Naive B cell (primary cell): ENCODE results near the gene PIK3R5. TPM values are rescaled to one million over a fixed set of nuclear protein-coding genes. Genes with fewer than 3 reads are reported as not detected.
"Not testable (repeated sequence)": the region's sequence is repeated elsewhere in the genome, so short reads cannot be mapped to it uniquely, and the experiment has no call there.

Experiments used
- ATAC-seq, 2 donors: fragments of 150-1000 bp; cut with Tn5 transposase; 2 replicates each; pipeline ENCODE4 v1.10.0; 2021; ENCODE audit warnings: low read depth in 2 of 2, mild to moderate bottlenecking in 2 of 2, moderate library complexity in 2 of 2
- DNase-seq: peaks from one replicate; pipeline ENCODE4 v3.0.0; 2022
- H3K27ac Mint-ChIP-seq, 6 donors: one replicate each; pipeline ENCODE4 v1.8.0; 2020 to 2022; ENCODE audit warnings: mild to moderate bottlenecking in 6 of 6, mixed read lengths in 6 of 6, moderate library complexity in 5 of 6, inconsistent platforms in 2 of 6
- H3K27me3 Mint-ChIP-seq, 3 donors: one replicate each; pipeline ENCODE4 v1.8.0; 2021 to 2022; ENCODE audit warnings: mixed read lengths in 3 of 3, mild to moderate bottlenecking in 1 of 3
- H3K36me3 Mint-ChIP-seq, 2 donors: one replicate each; pipeline ENCODE4 v1.8.0; 2020 to 2022; ENCODE audit warnings: mixed read lengths in 2 of 2, inconsistent platforms in 1 of 2, mild to moderate bottlenecking in 1 of 2
- H3K4me1 Mint-ChIP-seq, 3 donors: one replicate each; pipeline ENCODE4 v1.8.0; 2020 to 2022; ENCODE audit warnings: mixed read lengths in 3 of 3, inconsistent platforms in 1 of 3, mild to moderate bottlenecking in 1 of 3, moderate library complexity in 1 of 3
- H3K4me3 Mint-ChIP-seq, 8 donors: one replicate each; pipeline ENCODE4 v1.8.0; 2020 to 2022; ENCODE audit warnings: mild to moderate bottlenecking in 8 of 8, mixed read lengths in 8 of 8, moderate library complexity in 8 of 8, inconsistent platforms in 2 of 8
- H3K9me3 Mint-ChIP-seq, 7 donors: one replicate each; pipeline ENCODE4 v1.8.0; 2020 to 2022; ENCODE audit warnings: mixed read lengths in 7 of 7, mild to moderate bottlenecking in 5 of 7, inconsistent platforms in 2 of 7, moderate library complexity in 1 of 7
- polyA plus RNA-seq, 6 donors: library from polyadenylated mRNA; unstranded; fragments of 300-500 nt; fragmentation: Illumina TruSeq; gene quantifications; one replicate each; pipeline ENCODE4 v1.2.3, GENCODE V29; 2021; ENCODE audit warnings: low read depth in 6 of 6

PIK3R5 gene
- polyA plus RNA-seq, 6 donors from 2014 or later: 9.7 to 24.8 (median 11.7) TPM

DNA sequence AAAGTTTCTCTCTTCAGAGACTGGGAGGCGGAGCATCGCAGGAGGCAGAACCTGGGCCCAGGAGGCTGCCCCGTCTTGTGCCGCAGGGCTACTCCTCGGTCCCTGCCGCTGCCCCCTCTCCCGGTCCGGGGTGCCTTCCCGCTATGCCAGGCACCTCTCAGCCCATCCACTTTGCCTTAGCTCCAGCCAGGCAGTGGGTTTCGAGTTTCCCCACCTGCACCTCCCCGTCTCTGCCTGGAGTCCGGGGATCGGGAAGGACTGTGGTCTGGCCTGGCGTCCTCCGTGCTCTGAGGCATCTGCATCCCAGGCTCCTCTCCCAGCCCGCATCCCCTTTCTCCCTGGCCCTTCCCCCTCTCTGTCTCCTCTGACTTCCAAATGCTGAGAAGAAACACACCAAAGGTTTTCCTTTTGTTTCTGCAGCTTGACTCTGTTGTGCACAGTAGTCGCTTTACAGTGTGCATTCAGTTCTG, 71.3 kb downstream of the PIK3R5 start:
- peaks cover 16 to 18% of the 10 kb centered on the region in 2 donors for H3K36me3 Mint-ChIP-seq
- no peak overlapping the region for H3K4me3 Mint-ChIP-seq
- H3K27ac Mint-ChIP-seq: peak overlapping the region in 1 of 6 donors; percentile 17
- ATAC-seq: no peak
- H3K4me1 Mint-ChIP-seq: peaks cover 35 to 46% (median 42%) of the 10 kb centered on the region in 3 donors
- no peaks in the 10 kb centered on the region for H3K9me3 Mint-ChIP-seq
- H3K27me3 Mint-ChIP-seq: no peaks in the 10 kb centered on the region
- no peak for DNase-seq

DNA sequence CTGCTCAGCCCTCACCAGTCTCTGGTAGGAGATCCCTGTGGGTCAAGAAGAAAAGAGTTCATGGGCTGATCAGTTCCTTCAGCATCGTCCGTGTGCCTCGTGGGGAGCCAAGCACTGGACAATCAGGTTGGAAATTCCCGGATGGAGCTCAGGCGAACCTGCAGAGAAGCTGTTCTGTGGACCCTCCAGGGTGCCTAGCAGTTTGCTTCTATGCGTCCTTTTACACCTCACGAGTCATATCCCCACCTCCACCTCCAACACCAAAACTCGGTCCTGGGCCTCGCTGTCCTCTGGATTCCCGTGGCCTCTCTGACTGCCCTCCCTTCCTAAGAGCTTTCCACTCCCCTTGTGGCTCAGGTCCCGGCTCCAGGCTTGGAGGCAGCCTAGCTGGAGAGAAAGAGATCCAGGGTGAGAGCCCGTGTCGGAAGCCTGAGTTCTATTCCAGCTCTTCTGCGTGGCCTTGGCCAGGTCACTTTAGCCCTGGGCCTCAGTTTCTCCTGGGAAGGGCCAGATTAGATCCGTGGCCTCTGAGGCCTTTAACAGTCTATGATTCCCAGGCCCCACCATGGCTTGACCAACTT, 71.8 kb downstream of the PIK3R5 start:
- no peak overlapping the region for H3K27ac Mint-ChIP-seq
- peaks cover 16 to 18% of the 10 kb centered on the region in 2 donors for H3K36me3 Mint-ChIP-seq
- ATAC-seq (no peak), DNase-seq (no peak)
- H3K4me1 Mint-ChIP-seq: peaks cover 29 to 41% (median 36%) of the 10 kb centered on the region in 3 donors
- no peaks in the 10 kb centered on the region for H3K27me3 Mint-ChIP-seq
- no peaks in the 10 kb centered on the region for H3K9me3 Mint-ChIP-seq
- no peak overlapping the region for H3K4me3 Mint-ChIP-seq

DNA sequence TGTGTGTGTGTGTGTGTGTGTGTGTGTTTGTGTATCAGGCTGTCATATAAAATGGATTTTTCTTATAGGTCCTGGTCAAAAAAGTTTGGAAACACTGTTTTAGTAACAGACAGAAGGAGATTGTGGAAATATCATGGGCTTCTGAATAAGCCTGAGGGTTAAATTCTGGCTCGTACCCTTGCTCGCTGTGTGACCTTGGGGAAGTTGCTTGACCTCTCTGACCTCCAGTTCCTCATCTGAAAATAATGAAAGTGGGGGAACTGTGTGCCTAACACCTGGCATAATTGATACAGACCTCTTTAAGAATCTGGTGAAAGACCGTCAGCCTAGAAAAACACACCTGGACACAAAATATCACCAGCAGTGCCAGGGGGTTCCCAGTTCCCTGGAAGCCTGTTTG, 72.4 kb downstream of the PIK3R5 start:
- H3K4me1 Mint-ChIP-seq: peaks cover 23 to 35% (median 30%) of the 10 kb centered on the region in 3 donors
- no peaks in the 10 kb centered on the region for H3K9me3 Mint-ChIP-seq
- DNase-seq: no peak

DNA sequence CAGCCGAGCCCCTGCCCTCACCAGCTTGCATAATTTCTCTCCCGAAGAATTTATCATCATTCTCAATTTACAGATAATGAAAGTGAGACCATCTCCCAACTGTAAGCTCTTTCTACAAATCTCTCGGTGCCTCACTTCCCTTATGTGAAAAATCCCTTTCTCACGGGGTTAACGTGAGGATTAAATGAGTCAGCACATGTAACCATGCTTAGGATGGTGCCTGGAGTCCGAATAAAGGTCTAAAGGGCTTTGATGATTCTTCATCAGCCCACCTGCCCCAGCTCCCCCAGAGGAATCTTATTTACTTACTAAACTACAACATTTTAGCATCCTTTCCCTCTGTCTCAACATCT, 73.2 kb downstream of the PIK3R5 start:
- no peaks in the 10 kb centered on the region for H3K27me3 Mint-ChIP-seq
- H3K4me1 Mint-ChIP-seq: peaks cover 16 to 27% (median 23%) of the 10 kb centered on the region in 3 donors
- peaks cover 13 to 19% of the 10 kb centered on the region in 2 donors for H3K36me3 Mint-ChIP-seq

More for the DNA sequence above, 72.4 kb downstream of the PIK3R5 start:
- no peak for ATAC-seq
- Mint-ChIP-seq H3K4me3 (no peak overlapping the region), H3K27ac (no peak overlapping the region), H3K27me3 (no peaks in the 10 kb centered on the region), H3K36me3 (peaks cover 15 to 16% of the 10 kb centered on the region in 2 donors)

DNA sequence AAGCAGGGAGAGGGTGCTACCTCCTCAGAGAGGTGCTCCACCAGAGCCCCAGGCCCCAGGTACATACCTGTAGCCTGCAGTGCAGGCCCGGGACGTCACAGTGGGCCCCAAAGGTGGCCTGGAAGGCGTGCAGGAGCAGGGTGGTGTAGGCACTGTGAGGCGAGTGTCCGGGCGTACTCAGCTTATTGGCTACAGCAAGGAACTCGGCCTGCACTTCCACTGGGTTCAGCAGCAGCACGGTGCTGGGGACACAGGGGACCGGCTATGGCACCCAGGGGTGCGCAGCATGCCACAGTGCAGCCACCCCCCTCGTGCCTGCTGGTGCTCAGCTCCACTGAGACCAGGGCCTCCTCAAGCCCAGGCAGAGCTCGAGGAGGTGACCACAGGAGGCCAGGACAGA, 74.8 kb downstream of the PIK3R5 start:
- Mint-ChIP-seq H3K36me3 (peaks cover 13 to 23% of the 10 kb centered on the region in 2 donors), H3K27ac (no peak overlapping the region)

More for the DNA sequence above, 73.2 kb downstream of the PIK3R5 start:
- H3K27ac Mint-ChIP-seq: peak overlapping the region in 3 of 6 donors; percentile 41 to 93 (median 84)
- DNase-seq (no peak), ATAC-seq (no peak)
- no peaks in the 10 kb centered on the region for H3K9me3 Mint-ChIP-seq
- H3K4me3 Mint-ChIP-seq: peak overlapping the region in 1 of 8 donors; percentile 15

DNA sequence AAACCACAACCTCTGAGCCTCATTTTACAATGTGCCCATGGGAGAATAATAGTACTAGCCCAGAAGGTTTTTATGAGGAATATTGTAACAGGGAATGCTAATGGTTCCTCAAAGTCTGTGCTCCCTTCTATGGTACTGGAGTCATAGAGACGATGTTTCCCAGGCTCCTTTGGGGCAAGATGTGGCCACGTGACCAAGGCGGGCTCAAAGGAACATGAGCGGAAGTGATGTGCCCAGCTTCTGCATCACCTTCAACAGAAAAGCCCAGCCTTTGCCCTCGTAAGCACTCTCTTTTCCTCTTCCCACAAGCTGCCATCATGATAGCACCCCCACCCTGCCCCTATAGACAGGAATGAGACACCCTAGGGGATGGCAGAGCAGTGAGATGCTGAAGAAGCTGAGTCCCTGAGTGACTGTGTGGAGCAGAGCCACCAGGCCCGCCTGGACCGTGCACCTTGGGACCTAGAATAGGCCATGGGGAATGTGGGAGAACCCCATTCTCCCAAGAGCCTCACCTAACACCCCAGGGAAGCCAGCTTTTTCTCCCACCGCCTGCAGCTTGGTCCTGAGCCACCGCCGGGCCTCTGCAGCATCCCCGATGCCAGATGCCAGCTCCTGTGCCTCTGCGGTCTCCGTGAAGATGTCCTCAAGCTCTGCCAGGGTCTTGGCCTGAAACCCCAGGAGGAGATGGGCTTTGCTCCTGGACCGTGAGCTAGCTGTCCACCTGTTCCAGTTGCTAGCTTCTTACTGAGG, 75.9 kb downstream of the PIK3R5 start:
- peaks cover 0 to 2% (median 0%) of the 10 kb centered on the region in 7 donors for H3K9me3 Mint-ChIP-seq
- DNase-seq: no peak

More for the DNA sequence above, 74.8 kb downstream of the PIK3R5 start:
- DNase-seq (no peak), ATAC-seq (no peak)
- H3K9me3 Mint-ChIP-seq: peaks cover 0 to 2% (median 0%) of the 10 kb centered on the region in 7 donors
- H3K4me3 Mint-ChIP-seq: no peak overlapping the region
- peaks cover 8 to 17% (median 13%) of the 10 kb centered on the region in 3 donors for H3K4me1 Mint-ChIP-seq
- H3K27me3 Mint-ChIP-seq: no peaks in the 10 kb centered on the region

DNA sequence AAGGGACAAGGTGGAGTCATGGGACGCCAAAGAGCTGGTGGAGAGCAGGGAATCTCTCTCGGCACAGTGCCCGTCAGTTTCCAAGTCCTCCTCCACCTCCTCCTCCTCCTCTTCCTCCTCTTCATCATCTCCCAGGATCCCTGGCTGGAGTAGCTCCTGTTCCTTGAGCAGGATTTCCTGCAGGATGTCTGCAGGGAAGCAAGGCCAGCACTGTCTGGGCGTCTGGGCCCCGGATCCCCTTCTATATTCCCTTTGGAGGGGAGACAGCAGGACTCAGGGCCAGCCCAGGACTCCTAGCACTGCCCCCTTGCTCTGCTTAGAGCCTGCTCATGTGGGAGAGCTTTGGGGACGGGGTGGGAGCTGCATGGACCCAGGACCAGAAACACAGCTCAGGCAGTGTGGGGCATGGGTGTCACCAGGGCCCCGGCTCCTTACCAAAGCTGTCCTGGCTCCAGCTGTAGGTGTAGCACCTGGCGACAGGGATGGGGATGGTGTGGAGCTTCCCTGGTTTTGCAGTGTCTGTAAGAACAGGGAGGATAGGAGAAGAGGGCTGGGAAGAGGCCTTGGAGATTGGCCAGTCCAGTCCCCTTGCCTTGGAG, 76.7 kb downstream of the PIK3R5 start:
- DNase-seq: no peak
- Mint-ChIP-seq H3K27ac (peak overlapping the region in 1 of 6 donors; percentile 59), H3K9me3 (peaks cover 0 to 3% (median 0%) of the 10 kb centered on the region in 7 donors), H3K4me3 (peak overlapping the region in 1 of 8 donors; percentile 53), H3K27me3 (no peaks in the 10 kb centered on the region), H3K36me3 (peaks cover 18 to 30% of the 10 kb centered on the region in 2 donors), H3K4me1 (peaks cover 0 to 10% (median 0%) of the 10 kb centered on the region in 3 donors)
- ATAC-seq: no peak

More for the DNA sequence above, 75.9 kb downstream of the PIK3R5 start:
- Mint-ChIP-seq H3K36me3 (peaks cover 13 to 23% of the 10 kb centered on the region in 2 donors), H3K27ac (no peak overlapping the region), H3K4me1 (peaks cover 0 to 8% (median 3%) of the 10 kb centered on the region in 3 donors), H3K27me3 (no peaks in the 10 kb centered on the region), H3K4me3 (no peak overlapping the region)
- ATAC-seq: no peak

DNA sequence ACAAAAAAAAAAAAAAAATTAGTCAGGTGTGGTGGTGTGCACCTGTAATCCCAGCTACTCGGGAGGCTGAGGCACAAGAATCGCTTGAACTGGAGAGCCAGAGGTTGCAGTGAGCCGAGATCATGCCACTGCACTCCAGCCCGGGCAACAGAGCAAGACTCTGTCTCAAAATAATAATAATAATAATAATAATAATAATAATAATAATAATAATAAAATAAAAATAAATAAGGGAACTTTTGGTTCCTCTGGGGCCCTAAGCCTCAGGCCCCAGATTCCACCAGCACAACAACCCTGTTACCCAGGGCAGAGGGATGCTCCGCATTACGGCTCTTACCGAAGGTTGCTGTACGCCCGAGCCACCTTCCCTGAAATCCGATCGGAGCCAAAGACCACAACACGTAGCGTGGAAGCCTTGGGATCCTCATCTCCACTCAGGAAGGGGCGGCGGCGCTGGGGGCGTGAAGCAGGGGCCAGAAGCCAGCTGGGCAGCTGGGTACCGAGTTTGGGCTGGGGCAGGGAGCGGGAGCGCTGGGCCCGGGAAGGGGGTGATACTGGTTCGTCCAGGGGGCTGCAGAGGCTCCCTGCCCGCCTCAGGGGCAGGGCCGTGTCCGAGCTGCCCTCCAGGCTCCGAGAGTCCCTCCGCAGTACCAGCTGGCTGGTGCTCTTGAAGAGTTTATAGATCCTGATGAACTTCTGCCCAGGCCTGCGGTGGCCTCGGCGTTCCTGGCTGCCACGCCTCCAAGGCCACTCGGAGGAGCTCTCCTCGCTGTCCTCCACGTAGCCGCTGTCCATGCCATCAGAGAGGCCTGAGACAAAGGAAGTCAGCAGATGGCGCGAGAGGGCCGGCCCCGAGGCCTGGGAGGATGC, 77.4 kb downstream of the PIK3R5 start:
- no peak overlapping the region for H3K4me3 Mint-ChIP-seq
- peaks cover 0 to 14% (median 0%) of the 10 kb centered on the region in 3 donors for H3K4me1 Mint-ChIP-seq
- no peak for ATAC-seq
- H3K27ac Mint-ChIP-seq: no peak overlapping the region
- DNase-seq: no peak
- peaks cover 22 to 38% of the 10 kb centered on the region in 2 donors for H3K36me3 Mint-ChIP-seq
- no peaks in the 10 kb centered on the region for H3K27me3 Mint-ChIP-seq
- H3K9me3 Mint-ChIP-seq: peaks cover 0 to 4% (median 0%) of the 10 kb centered on the region in 7 donors

DNA sequence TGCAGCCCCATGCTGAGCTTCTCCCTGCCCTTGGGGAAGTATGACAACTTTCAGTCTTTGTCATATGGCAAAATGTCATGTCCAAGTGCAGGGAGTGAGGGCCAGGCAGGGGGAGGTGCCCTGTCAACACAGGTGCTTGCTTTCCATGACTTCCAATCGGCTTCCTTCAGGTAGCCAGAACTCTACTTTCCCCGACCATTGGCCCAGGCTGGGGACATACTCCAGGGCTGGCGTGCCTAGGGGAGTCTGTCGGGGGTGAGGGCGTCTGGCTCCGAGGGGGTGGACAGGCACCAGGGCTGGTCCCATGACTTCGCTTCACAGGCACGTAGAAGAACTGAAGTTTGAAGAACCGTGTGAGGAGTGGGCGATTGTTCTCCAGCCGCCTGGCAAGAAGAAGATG, 78.2 kb downstream of the PIK3R5 start:
- no peak for DNase-seq
- ATAC-seq: no peak
- H3K4me1 Mint-ChIP-seq: peaks cover 0 to 15% (median 0%) of the 10 kb centered on the region in 3 donors
- H3K27me3 Mint-ChIP-seq: no peaks in the 10 kb centered on the region
- H3K4me3 Mint-ChIP-seq: no peak overlapping the region
- peaks cover 21 to 41% of the 10 kb centered on the region in 2 donors for H3K36me3 Mint-ChIP-seq
- H3K27ac Mint-ChIP-seq: peak overlapping the region in 2 of 6 donors; percentile 72 to 78
- peaks cover 0 to 4% (median 0%) of the 10 kb centered on the region in 7 donors for H3K9me3 Mint-ChIP-seq

DNA sequence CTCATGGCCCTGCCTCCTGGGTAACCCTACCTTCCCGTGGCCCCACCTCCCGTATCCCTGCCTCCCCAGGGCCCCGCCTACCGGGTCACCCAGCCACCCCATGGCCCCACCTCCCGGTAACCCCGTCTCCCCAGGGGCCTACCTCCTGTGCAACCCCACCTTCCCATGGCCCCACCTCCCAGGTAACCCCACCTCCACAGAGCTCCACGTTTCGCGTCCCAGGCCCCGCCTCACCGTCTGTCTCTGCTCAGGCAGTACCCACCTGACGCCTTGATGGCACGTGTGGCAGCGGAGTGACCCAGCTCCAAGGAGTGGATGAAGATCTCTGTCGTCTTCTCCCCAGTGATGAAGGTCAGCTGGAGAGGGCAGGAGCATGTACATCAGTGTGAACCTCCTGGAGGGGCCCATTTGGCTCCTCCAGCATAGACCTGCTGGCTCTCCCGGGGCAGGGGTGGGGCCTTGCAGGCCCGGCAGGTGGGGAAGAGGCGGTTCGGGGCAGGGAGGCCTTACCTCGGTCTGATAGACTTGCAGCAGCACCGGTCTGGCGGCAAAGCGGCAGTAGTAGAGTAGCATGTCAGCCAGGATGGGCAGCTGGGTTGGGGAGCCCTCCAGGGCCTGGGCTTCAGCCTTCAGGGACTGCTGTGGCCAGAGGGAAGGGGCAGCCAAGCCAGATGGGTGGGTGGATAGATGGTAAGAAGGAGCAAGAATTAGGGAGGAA, 79.4 kb downstream of the PIK3R5 start:
- Mint-ChIP-seq H3K4me1 (peaks cover 0 to 11% (median 0%) of the 10 kb centered on the region in 3 donors), H3K27ac (peak overlapping the region in 3 of 6 donors; percentile 24 to 78 (median 69)), H3K36me3 (peaks cover 18 to 46% of the 10 kb centered on the region in 2 donors), H3K27me3 (no peaks in the 10 kb centered on the region), H3K4me3 (peak overlapping the region in 1 of 8 donors; percentile 41), H3K9me3 (peaks cover 0 to 4% (median 0%) of the 10 kb centered on the region in 7 donors)
- no peak for ATAC-seq
- DNase-seq: no peak

DNA sequence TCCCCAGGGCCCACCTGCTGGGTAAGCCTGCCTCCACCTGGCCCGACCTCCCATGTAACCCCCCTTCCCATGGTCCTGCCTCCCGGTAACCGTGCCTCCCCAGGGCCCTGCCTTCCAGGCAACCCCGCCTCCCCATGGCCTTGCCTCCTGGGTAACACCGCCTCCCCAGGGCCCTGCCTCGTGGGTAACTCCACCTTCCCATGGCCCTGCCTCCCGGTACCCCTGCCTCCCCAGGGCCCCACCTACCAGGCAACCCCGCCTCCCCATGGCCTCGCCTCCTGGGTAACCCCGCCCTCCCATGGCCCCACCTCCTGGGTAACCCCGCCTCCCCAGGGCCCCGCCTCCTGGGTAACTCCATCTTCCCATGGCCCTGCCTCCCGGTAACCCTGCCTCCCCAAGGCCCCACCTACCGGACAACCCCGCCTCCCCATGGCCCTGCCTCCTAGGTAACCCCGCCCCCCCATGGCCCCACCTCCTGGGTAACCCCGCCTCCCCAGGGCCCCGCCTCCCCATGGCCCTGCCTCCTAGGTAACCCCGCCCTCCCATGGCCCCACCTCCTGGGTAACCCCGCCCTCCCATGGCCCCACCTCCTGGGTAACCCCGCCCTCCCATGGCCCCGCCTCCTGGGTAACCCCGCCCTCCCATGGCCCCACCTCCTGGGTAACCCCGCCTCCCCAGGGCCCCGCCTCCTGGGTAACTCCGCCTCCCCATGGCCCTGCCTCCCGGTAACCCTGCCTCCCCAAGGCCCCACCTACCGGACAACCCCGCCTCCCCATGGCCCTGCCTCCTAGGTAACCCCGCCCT, 80.1 kb downstream of the PIK3R5 start:
- DNase-seq, H3K4me3 Mint-ChIP-seq: not testable (repeated sequence)
- peaks cover 18 to 54% of the 10 kb centered on the region in 2 donors for H3K36me3 Mint-ChIP-seq

More for the DNA sequence above, 80.1 kb downstream of the PIK3R5 start:
- peak overlapping the region in 2 of 6 donors; percentile 66 to 78 for H3K27ac Mint-ChIP-seq
- H3K9me3 Mint-ChIP-seq, H3K27me3 Mint-ChIP-seq: not testable (repeated sequence)
- peaks cover 0 to 11% (median 0%) of the 10 kb centered on the region in 3 donors for H3K4me1 Mint-ChIP-seq
- ATAC-seq: peak; percentile 48 to 67
